Measurements from ENCODE around the gene GDI1.

Gene GDI1

DNA sequence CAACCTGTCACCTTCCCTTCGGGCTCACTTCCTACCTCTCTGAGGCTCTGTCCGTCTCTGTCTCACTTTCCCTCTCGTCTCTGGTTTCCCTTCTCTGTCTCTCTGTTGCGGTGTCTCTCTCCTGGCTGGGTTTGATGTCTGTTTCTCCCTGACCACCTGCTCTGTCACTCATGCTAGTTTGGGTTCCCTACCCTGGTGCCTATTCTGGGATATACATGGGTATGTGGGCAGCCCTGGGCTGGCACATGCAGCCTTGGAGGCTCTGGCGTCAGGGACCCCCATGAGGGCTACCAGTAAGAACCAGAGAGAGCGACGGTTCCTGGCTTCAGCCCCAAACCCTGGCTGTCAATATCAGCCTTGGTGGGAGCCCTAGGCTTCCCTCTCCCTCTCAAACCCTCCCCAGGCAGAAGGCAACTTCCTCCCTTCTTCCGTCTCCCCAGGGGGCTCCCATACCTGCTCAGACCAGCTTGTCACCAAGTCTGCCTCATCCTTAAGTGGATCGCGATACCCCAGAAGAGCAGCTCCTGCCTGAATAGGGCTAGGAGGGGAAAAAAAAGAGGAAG, 28.2 kb upstream of the GDI1 start:
- DNase-seq (ENCODE audit: low read depth, low spot score), result no peak

DNA sequence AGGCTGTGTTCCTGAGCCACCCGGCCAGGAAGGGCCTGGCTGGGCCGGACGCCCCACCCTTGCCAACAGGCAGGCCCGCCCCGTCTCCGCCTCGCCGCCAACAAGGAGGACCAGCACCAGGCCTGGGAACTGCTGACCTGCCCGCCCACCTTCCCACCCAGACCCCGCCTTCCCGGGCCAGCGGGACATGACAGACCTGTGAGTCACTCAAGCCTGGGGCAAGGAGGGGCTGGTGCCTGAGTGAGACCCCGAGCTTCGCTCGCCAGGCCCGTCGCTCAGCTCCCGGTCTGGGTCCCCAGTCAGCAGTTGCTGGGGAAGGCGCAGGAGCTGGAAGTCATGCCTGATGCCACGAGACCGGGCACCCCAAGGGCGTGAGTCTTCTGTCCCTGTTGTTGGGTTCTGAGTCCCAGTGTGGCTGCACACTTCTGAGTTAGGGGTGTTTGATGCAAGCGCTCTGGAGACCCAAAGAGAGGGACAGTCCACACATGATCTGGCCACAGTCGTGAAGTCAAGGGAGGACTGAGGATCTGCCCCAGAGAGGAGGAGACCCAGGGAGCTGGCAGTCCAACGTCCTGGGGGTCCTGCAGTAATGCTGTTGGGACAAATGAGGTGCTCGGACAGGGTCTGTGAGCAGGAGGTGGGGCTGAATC, 27.6 kb upstream of the GDI1 start, which contains the start of gene DNASE1L1:
Gene DNASE1L1 (minus strand): TSS at position 33 of the 650 bp plus-strand sequence. CDS start 3,686 bp downstream, outside the sequence.
- no peak for DNase-seq (ENCODE audit: low read depth, low spot score)

GRCh38 chrX:154411981-154412340, 25.0 kb upstream of the GDI1 start:
- DNase-seq (ENCODE audit: low read depth, low spot score), result no peak

GRCh38 chrX:154412468-154412867, 24.5 kb upstream of the GDI1 start:
- DNase-seq (ENCODE audit: low read depth, low spot score), result no peak

GRCh38 chrX:154413142-154413541, 23.8 kb upstream of the GDI1 start:
- DNase-seq (ENCODE audit: low read depth, low spot score), result no peak

DNA sequence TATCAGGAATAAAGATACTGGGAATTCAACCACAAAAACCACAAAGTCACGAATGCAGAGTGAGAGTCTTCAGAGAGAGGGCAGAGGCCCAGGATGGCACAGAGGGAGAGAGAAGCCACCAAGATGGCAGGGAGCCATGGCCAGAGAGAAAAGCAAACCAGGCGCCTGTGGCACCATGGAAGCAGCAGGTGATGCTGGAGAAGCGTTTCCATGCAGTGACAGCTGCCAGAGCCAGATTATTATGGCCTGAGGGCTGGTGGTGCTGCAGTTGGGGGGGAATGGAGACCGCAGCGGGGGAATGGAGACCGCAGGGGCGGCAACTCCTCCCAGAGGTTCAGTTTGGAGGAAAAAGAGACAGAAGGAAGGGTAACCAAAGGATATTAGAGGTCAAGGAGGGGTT, 19.8 kb upstream of the GDI1 start:
- no peak for DNase-seq (ENCODE audit: low read depth, low spot score)

DNA sequence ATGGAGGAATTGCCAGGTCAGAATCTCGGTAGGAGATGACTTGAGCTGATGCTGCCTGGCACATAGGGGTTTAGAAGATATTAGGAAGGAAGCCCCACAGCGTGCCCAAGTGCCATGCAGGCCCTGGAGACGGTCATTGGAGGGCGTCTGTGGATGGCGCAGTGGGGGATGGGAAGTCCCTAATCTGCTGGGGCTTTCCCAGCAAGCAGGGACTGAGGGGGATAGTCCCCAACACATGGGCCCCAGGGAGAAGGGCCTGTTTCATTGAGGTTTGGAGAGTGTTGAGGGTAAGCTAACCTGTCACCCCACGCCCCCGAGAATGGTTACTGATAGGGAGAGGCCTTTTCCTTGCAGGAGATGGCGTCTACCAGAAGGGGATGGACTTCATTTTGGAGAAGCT, 17.8 kb upstream of the GDI1 start:
- DNase-seq (ENCODE audit: low read depth, low spot score), result no peak

DNA sequence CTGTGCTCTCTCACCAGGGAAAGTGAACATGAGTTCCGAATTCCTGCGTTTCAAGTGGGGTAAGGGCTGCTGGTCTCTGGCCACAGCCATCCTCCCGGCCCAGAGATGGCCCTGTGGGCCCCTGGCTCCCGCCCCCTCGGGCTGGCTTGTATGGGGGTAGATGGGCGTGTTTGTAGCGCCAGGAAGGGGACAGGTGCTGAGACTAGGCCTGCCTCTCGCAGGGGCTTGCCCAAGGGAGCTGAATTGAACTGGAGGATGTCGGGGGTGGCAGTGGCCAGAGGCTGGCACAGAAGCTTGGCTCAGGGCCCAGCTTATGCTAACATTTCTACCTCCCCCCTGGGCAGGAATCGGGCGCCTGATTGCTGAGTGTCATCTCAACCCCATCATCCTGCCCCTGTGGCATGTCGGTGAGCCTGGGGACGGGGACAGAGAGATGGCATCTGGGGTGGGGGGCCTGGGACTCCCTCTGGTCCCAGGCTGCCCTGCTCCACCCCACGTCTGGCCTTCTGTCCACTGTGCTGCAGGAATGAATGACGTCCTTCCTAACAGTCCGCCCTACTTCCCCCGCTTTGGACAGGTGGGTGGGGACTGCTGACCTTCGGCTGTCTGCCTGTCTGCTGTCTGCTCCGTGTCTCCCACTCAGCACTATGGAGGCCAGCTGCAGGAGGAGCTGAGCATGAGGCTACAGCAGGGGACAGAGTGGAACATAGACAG, 17.1 kb upstream of the GDI1 start:
- DNase-seq (ENCODE audit: low read depth, low spot score), result no peak

GRCh38 chrX:154420402-154420756, 16.6 kb upstream of the GDI1 start:
- no peak for DNase-seq (ENCODE audit: low read depth, low spot score)

DNA sequence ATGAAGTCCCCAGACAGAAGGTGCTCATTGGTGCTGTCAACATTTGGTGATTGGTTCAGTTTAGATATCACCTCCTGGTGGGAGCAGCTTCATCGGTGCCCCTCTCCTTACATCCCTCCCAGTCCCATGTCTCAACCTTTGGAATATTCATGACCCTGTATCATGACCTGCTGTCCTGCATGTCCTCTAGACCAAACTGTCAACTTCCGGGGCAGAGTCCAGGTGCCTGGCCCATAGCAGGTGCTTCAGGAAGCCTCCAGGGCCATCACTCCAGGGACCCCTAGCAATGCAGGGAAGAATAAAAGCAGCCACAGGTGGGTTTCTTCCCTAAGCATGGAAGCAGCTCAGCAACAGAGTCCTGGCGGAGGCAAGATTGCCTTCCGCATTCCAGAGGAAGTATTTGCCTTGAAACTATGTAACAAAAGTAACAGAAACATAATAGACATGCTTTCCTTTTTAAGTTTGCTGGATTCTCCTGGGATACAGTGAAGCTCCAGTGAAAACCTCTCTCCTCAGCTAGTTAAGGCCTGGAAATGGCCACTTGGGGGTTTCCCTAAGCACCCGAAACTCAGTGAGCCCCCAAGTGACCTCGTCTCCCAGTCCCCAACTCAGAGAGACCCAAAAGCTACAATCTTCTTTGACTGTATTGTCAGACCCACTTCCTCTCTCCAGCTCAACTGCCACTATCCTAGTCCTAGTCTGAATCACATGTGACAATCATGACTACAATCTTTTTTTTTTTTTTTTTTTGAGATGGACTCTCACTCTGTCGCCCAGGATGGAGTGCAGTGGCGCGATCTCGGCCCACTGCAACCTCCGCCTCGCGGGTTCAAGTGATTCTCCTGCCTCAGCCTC, 9.8 kb upstream of the GDI1 start:
- DNase-seq (ENCODE audit: low read depth, low spot score), result no peak

GRCh38 chrX:154428176-154429171, 8.5 kb upstream of the GDI1 start, which contains the start of gene ATP6AP1:
TSS of gene ATP6AP1 (plus strand) at chrX:154428677. CDS start at chrX:154428693, 16 bp downstream.
- peak; percentile 82 for DNase-seq (ENCODE audit: low read depth, low spot score)

- no peak for DNase-seq (ENCODE audit: low read depth, low spot score)
These were observed 7.2 kb upstream of the GDI1 start for GRCh38 chrX:154429711-154430110.

DNA sequence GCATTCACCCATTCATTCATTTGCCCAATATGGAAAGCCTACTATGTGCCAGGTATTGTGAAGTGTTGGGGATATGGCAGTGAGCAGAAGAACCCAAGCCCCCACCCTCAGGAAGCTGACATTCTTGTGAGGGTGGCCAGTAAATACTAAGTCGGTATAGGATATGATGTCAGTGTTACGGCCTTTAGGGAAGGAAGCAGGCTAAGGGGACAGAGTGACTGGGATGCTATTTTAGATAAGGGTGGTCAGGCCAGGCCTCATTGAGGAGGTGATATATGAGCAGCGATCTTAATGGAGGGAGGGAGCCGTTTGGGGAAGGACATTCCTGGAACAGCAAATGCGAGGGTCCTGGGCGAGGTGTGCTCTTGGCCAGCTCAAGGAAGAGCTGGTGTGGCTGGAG, 6.5 kb upstream of the GDI1 start:
- no peak for DNase-seq (ENCODE audit: low read depth, low spot score)

- DNase-seq (ENCODE audit: low read depth, low spot score), result no peak
These were observed 6.0 kb upstream of the GDI1 start for GRCh38 chrX:154430916-154431315.

DNA sequence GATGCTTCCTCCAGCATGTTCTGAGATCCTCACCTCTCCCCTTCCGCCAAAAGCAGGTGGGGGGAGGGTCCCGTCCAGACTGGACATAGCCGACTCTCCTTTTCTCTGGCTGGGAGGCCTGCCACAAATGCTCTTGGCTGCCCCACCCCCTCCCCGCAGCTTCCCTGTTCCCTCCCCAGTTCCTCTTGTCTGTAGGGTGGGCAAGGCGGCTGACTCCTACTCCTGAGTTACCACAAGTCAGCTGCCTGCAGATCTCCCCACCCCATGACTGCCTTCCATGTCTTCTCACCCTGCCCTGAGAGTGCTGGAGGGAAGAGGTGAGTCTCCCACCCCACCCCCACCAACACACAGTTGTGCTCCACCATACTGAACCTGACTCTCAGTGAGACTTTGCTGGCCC, 5.6 kb upstream of the GDI1 start:
- DNase-seq (ENCODE audit: low read depth, low spot score), result no peak

DNA sequence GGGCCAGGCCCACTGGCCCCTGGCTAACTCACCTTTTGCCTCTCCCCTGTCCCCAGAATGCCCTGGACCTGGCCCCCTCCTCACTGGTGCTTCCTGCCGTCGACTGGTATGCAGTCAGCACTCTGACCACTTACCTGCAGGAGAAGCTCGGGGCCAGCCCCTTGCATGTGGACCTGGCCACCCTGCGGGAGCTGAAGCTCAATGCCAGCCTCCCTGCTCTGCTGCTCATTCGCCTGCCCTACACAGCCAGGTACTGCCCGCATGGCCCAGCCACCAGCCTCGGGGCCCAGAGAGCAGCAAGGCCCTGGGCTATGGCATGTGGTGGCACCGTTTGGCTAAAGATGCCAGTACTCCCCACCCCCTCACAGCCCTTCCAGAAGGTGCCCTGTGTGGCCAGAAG, 4.7 kb upstream of the GDI1 start:
- no peak for DNase-seq (ENCODE audit: low read depth, low spot score)

DNA sequence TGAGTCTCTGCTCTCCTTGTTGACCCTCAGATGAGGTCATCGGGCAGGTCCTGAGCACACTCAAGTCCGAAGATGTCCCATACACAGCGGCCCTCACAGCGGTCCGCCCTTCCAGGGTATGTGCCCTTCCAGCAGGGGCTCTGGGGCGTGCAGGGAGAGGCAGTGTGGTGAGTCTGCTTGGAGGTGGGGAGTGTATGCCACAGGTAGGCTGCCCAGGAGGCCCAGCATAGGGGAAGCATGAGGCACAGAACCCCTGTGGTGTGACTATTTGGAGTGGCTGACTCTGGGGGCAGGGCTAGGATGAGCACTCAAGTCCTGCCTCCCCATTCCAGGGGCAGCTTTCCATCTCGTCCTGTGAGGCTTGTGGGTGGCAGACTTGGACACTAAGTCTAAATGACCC, 3.3 kb upstream of the GDI1 start:
- DNase-seq (ENCODE audit: low read depth, low spot score), result no peak

DNA sequence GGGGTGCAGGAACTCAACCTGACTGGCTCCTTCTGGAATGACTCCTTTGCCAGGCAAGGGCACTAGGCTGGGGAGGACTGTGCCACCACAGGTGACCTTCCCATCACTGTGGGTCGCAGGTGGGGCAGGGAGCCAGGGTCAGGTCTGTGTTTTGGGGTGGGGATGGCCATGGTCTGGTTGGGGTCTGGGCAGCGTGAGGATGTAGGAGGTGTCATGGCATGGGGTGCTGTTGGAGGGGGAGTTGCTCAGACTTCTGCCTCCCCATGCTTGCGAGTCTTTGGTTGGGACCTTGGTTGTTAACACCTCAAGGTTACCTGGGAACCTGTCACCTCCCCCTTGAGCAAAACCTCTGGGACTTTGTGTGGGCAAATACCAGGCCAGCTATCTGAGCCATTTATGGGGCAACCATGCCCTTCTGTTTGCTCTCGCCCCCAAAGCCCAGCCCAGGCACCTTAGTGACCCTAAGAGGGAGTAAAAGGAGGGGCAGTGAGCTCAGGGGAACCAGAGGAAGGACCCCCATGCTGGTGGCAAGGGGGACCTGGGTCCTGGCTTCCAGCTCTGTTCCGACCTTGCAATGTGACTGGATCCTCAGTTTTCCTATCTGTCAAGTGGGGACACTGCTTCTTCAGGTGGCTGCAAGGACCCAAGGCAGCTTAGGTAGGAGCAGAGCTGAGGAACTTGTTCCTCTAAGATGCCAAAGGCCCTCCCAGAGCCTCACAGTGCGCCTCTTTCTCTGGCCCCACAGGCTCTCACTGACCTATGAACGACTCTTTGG, 2.4 kb upstream of the GDI1 start:
- DNase-seq (ENCODE audit: low read depth, low spot score), result no peak

DNA sequence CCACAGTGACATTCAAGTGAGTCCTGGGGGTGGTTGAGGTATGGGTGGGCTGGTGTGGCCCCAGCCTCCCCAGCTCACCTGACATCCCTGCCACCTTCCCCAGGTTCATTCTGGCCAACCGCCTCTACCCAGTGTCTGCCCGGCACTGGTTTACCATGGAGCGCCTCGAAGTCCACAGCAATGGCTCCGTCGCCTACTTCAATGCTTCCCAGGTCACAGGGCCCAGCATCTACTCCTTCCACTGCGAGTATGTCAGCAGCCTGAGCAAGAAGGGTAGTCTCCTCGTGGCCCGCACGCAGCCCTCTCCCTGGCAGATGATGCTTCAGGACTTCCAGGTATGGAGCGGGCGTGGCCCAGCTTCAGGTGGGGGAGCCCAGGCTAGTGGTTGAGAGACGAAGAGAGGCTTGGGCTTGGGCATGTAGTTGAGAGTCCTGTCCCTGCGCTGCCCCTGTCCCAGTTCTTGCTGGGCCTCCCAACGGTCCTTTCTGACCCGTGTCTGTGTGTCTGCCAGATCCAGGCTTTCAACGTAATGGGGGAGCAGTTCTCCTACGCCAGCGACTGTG, 1.7 kb upstream of the GDI1 start:
- DNase-seq (ENCODE audit: low read depth, low spot score), result no peak

Measured in brain pericyte (primary cell).